GM06990 (cell line): ENCODE results near the gene UBE2Q2.

Source experiments
- DNase-seq: peaks from one replicate; pipeline ENCODE4 v3.0.0-alpha.2; 2011; ENCODE audit not compliant: insufficient read length; ENCODE audit errors: extremely low read depth
- H3K27me3 ChIP-seq: replicated peaks from 2 replicates; pipeline ENCODE4 v1.6.0; 2011; ENCODE audit warnings: low read length; ENCODE audit not compliant: control insufficient read depth, insufficient read depth
- H3K36me3 ChIP-seq: 2 replicates; pipeline ENCODE4 v1.5.1; 2011; ENCODE audit warnings: low read length; ENCODE audit not compliant: control insufficient read depth, insufficient read depth
- H3K4me3 ChIP-seq: replicated peaks from 2 replicates; pipeline ENCODE4 v1.5.1; 2011; ENCODE audit warnings: low read depth, mild to moderate bottlenecking, control low read depth, low read length
- CTCF ChIP-seq: IDR thresholded peaks from 2 replicates; pipeline ENCODE4 v1.5.1; 2011; ENCODE audit warnings: low read length, control low read depth, mild to moderate bottlenecking, inconsistent platforms; ENCODE audit not compliant: insufficient read depth, poor library complexity, severe bottlenecking

UBE2Q2 gene

DNA sequence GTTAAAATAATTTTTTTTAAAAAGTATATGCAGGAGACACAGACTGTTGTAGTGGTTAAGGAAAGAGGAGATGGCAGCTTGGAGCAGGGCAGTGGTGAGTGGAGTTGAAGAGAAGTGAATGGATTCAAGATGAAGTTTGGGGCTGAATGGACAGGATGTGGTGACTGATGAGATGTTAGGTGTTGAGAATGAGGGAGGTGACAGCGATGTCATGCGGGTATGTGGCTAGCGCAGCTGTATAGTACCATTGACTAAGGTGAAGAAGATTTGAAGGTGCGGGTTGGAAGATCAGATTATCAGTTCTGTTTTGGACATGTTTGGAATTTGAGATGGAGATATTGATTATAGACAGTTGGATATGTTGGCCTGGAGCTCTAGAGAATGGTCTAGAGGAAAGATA is 80.5 kb downstream of the UBE2Q2 start:
- no peak overlapping the region for H3K4me3 ChIP-seq
- no peaks in the 10 kb centered on the region for H3K27me3 ChIP-seq
- H3K36me3 ChIP-seq: peaks cover 14% of the 10 kb centered on the region
- TF ChIP-seq CTCF: no peak
- DNase-seq: no peak

GRCh38 chr15:75924576-75924975 is 81.3 kb downstream of the UBE2Q2 start:
- Histone ChIP-seq H3K27me3 (no peaks in the 10 kb centered on the region), H3K4me3 (no peak overlapping the region), H3K36me3 (peaks cover 14% of the 10 kb centered on the region)
- DNase-seq: no peak
- TF ChIP-seq CTCF: no peak

- peaks cover 11% of the 10 kb centered on the region for H3K36me3 ChIP-seq
- DNase-seq: no peak
- H3K27me3 ChIP-seq: no peaks in the 10 kb centered on the region
- no peak overlapping the region for H3K4me3 ChIP-seq
- TF ChIP-seq CTCF: no peak
Measured at GRCh38 chr15:75925440-75925839, 82.2 kb downstream of the UBE2Q2 start.

DNA sequence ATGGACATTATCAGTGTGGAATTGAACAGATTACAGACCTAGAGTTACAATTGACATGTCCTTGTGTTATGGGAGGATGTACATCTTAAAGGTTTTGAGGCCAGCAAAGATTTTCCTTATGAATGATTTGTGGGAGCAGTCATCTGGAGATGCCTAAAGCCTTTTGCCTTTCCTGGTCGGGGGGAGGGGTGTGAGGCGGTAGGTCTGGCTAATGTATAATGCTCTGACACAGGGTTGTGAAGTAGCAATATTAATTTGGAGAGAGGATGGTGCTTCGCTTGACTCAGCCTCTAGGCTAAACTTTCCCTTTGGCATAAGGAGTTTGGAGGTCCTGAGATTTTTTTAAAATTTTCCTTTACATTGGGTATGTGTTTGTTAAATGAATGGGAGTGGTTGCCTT is 83.7 kb downstream of the UBE2Q2 start:
- H3K4me3 ChIP-seq: no peak overlapping the region
- no peak for DNase-seq
- H3K27me3 ChIP-seq: no peaks in the 10 kb centered on the region
- no peak for TF ChIP-seq CTCF
- H3K36me3 ChIP-seq: peaks cover 14% of the 10 kb centered on the region

DNA sequence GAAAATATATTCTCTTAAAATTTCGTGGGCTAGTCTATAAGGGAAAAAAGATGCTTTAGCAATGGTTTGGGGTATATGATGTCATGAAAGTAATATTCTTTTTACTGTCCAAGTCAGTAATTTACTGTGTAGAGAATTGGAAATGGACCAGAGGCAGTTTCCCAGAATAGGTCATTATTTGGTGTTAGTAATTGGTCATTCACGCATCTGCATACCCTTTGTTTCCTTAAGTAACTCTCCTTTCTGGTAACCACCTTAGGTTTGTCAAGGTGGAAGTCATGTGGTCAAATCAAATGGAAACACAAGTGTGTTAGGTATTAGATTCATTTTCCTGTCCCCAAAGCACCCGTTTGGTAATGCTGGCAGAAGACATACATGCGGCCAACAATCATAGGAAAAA is 84.4 kb downstream of the UBE2Q2 start:
- H3K4me3 ChIP-seq: no peak overlapping the region
- no peak for TF ChIP-seq CTCF
- H3K36me3 ChIP-seq: peaks cover 10% of the 10 kb centered on the region
- no peak for DNase-seq
- no peaks in the 10 kb centered on the region for H3K27me3 ChIP-seq

- DNase-seq: no peak
Measured at GRCh38 chr15:75928680-75929608, 85.7 kb downstream of the UBE2Q2 start.

More at GRCh38 chr15:75928680-75929608, 85.7 kb downstream of the UBE2Q2 start:
- H3K27me3 ChIP-seq: no peaks in the 10 kb centered on the region
- no peak overlapping the region for H3K4me3 ChIP-seq
- TF ChIP-seq CTCF: peak; percentile 37
- H3K36me3 ChIP-seq: peaks cover 10% of the 10 kb centered on the region
